GM18861 (cell line): ENCODE measurements around the gene ANXA11.
"Not testable (repeated sequence)": the region's sequence is repeated elsewhere in the genome, so short reads cannot be mapped to it uniquely, and the experiment has no call there.

Source experiments
- ATAC-seq: cut with Tn5 transposase; IDR thresholded peaks from one replicate; pipeline ENCODE4 v1.9.1; 2021; ENCODE audit not compliant: unreplicated experiment

ANXA11 gene

GRCh38 chr10:80146918-80147317 lies 58.4 kb downstream of the ANXA11 start:
- no peak for ATAC-seq

- not testable (repeated sequence) for ATAC-seq
Measured at GRCh38 chr10:80145406-80146308, 59.7 kb downstream of the ANXA11 start.

GRCh38 chr10:80144696-80145131 lies 60.6 kb downstream of the ANXA11 start:
- ATAC-seq, result no peak

- ATAC-seq, result no peak
Measured at GRCh38 chr10:80144067-80144695, 61.2 kb downstream of the ANXA11 start.

- ATAC-seq, result no peak
Measured at GRCh38 chr10:80141696-80142460, 63.5 kb downstream of the ANXA11 start.

GRCh38 chr10:80140251-80140650 lies 65.1 kb downstream of the ANXA11 start:
- ATAC-seq, result no peak

- ATAC-seq, result no peak
Measured at GRCh38 chr10:80139265-80139664, 66.1 kb downstream of the ANXA11 start.

GRCh38 chr10:80137920-80138319 lies 67.4 kb downstream of the ANXA11 start:
- no peak for ATAC-seq

- ATAC-seq, result no peak
Measured at GRCh38 chr10:80137031-80137862, 68.1 kb downstream of the ANXA11 start.

GRCh38 chr10:80136134-80136571 lies 69.2 kb downstream of the ANXA11 start:
- no peak for ATAC-seq

- not testable (repeated sequence) for ATAC-seq
Measured at GRCh38 chr10:80133687-80134086, 71.7 kb downstream of the ANXA11 start.

- ATAC-seq, result no peak
Measured at GRCh38 chr10:80133206-80133605, 72.1 kb downstream of the ANXA11 start.

- ATAC-seq, result no peak
Measured at GRCh38 chr10:80132299-80133139, 72.8 kb downstream of the ANXA11 start, which contains the start of gene PLAC9. Gene PLAC9, plus strand, starts transcription at chr10:80132730. Its CDS starts 33 bp downstream, at chr10:80132763.

- ATAC-seq, result no peak
Measured at GRCh38 chr10:80131499-80131901, 73.8 kb downstream of the ANXA11 start.

GRCh38 chr10:80126876-80127275 lies 78.5 kb downstream of the ANXA11 start:
- no peak for ATAC-seq

GRCh38 chr10:80122746-80123145 lies 82.6 kb downstream of the ANXA11 start:
- no peak for ATAC-seq

- no peak for ATAC-seq
Measured at GRCh38 chr10:80122110-80122710, 83.1 kb downstream of the ANXA11 start.

GRCh38 chr10:80118669-80119068 lies 86.7 kb downstream of the ANXA11 start:
- ATAC-seq, result no peak

GRCh38 chr10:80110986-80111385 lies 94.4 kb downstream of the ANXA11 start:
- no peak for ATAC-seq
